ENCODE data around the gene EPB41L4A. TPM values are rescaled to one million over a fixed set of nuclear protein-coding genes. Genes with fewer than 3 reads are reported as not detected.
A peak's percentile ranks its signal among the peaks of the same experiment; 100 is the strongest.

Gene EPB41L4A
- total RNA-seq, 1 experiment from 2014 or later: 0.87 TPM

- Histone ChIP-seq H3K27me3 (ENCODE audit: control insufficient read depth, insufficient read depth, low read length) (no peaks in the 10 kb centered on the region), H3K9me3 (ENCODE audit: control insufficient read depth, insufficient read depth, low read depth, low read length) (no peaks in the 10 kb centered on the region), H3K36me3 (ENCODE audit: control insufficient read depth, insufficient read depth, low read length) (no peaks in the 10 kb centered on the region), H3K27ac (ENCODE audit: low read length) (no peak overlapping the region), H3K4me3 (ENCODE audit: low read depth in 2 of 2, low read length in 2 of 2) (no peak overlapping the region), H3K4me1 (ENCODE audit: control insufficient read depth, insufficient read depth, low read length) (no peaks in the 10 kb centered on the region)
- BruUV-seq (replicated peaks): no TSS peak
- TF ChIP-seq POLR2AphosphoS5 (IDR thresholded peaks at IDR 0.05; ENCODE audit: low read depth, low read length) (no peak), TCF7L2 (IDR thresholded peaks at IDR 0.05; ENCODE audit: low read depth, low read length) (no peak), SIN3A (IDR thresholded peaks at IDR 0.05; ENCODE audit: borderline replicate concordance, insufficient read depth, low read depth, low read length) (no peak)
- TF ChIP-seq, protein P1, sequence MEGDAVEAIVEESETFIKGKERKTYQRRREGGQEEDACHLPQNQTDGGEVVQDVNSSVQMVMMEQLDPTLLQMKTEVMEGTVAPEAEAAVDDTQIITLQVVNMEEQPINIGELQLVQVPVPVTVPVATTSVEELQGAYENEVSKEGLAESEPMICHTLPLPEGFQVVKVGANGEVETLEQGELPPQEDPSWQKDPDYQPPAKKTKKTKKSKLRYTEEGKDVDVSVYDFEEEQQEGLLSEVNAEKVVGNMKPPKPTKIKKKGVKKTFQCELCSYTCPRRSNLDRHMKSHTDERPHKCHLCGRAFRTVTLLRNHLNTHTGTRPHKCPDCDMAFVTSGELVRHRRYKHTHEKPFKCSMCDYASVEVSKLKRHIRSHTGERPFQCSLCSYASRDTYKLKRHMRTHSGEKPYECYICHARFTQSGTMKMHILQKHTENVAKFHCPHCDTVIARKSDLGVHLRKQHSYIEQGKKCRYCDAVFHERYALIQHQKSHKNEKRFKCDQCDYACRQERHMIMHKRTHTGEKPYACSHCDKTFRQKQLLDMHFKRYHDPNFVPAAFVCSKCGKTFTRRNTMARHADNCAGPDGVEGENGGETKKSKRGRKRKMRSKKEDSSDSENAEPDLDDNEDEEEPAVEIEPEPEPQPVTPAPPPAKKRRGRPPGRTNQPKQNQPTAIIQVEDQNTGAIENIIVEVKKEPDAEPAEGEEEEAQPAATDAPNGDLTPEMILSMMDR (IDR thresholded peaks at IDR 0.05): no peak
- TF ChIP-seq, protein P2, sequence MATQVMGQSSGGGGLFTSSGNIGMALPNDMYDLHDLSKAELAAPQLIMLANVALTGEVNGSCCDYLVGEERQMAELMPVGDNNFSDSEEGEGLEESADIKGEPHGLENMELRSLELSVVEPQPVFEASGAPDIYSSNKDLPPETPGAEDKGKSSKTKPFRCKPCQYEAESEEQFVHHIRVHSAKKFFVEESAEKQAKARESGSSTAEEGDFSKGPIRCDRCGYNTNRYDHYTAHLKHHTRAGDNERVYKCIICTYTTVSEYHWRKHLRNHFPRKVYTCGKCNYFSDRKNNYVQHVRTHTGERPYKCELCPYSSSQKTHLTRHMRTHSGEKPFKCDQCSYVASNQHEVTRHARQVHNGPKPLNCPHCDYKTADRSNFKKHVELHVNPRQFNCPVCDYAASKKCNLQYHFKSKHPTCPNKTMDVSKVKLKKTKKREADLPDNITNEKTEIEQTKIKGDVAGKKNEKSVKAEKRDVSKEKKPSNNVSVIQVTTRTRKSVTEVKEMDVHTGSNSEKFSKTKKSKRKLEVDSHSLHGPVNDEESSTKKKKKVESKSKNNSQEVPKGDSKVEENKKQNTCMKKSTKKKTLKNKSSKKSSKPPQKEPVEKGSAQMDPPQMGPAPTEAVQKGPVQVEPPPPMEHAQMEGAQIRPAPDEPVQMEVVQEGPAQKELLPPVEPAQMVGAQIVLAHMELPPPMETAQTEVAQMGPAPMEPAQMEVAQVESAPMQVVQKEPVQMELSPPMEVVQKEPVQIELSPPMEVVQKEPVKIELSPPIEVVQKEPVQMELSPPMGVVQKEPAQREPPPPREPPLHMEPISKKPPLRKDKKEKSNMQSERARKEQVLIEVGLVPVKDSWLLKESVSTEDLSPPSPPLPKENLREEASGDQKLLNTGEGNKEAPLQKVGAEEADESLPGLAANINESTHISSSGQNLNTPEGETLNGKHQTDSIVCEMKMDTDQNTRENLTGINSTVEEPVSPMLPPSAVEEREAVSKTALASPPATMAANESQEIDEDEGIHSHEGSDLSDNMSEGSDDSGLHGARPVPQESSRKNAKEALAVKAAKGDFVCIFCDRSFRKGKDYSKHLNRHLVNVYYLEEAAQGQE (IDR thresholded peaks at IDR 0.05; ENCODE audit: insufficient read depth in 1 of 2, low read depth in 2 of 2, low read length in 1 of 2): no peak
- intact Hi-C loops (cut with micrococcal nuclease; ENCODE audit: unreplicated experiment): no loop called here
- CTCF ChIA-PET: no interaction called here
- ATAC-seq: 0 out of 2 replicates have a peak, but pooled peaks have one; percentile 30
- POLR2A ChIA-PET: no interaction called here
- DNase-seq (ENCODE audit: low read depth, low spot score): no peak
- in situ Hi-C loops (cut with HindIII; ENCODE audit: low pct_unique_long_range_greater_than_20kb, low sequenced_read_pairs): no loop called here
Measured at GRCh38 chr5:112338681-112339337, 80.3 kb downstream of the EPB41L4A start.

DNA sequence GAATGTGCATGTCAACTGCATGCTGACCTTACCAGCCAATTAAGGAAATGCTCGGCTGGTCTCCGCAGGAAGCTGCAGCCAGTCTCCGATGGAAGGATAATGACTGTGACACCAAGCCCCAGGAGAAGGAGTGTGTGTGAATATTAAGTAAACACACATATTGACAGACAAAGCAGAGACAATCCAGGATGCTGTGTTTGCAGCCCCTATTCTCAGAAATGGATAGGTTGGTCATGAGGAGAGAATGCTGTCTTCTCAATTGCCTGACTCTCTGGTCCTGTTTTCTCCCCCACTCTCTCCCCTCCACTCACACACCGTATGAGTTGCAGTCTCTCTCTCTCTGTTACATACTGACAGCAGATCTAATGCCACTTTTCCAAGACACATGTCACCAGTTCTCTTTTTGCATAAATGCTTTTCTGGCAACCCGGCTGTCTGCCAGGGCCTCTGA lies 85.7 kb downstream of the EPB41L4A start:
- no peak overlapping the region for H3K27ac ChIP-seq (ENCODE audit: low read length)
- ChIA-PET POLR2A (interaction anchor here (0.6 kb wide), 1 partner anchor 164 kb away, joined by 4 read pairs; no protein-coding TSS in a partner anchor), CTCF (no interaction called here)
- H3K9me3 ChIP-seq (ENCODE audit: control insufficient read depth, insufficient read depth, low read depth, low read length): no peaks in the 10 kb centered on the region
- intact Hi-C loops (cut with micrococcal nuclease; ENCODE audit: unreplicated experiment) (no loop called here), in situ Hi-C loops (cut with HindIII; ENCODE audit: low pct_unique_long_range_greater_than_20kb, low sequenced_read_pairs) (no loop called here)
- DNase-seq (ENCODE audit: low read depth, low spot score) (no peak), ATAC-seq (no peak)
- no peak for TF ChIP-seq SIN3A (IDR thresholded peaks at IDR 0.05; ENCODE audit: borderline replicate concordance, insufficient read depth, low read depth, low read length)
- TF ChIP-seq, protein P2 (IDR thresholded peaks at IDR 0.05; ENCODE audit: insufficient read depth in 1 of 2, low read depth in 2 of 2, low read length in 1 of 2): no peak
- TF ChIP-seq TCF7L2 (IDR thresholded peaks at IDR 0.05; ENCODE audit: low read depth, low read length): no peak
- TF ChIP-seq, protein P1 (IDR thresholded peaks at IDR 0.05): no peak
- no peak for TF ChIP-seq POLR2AphosphoS5 (IDR thresholded peaks at IDR 0.05; ENCODE audit: low read depth, low read length)
- BruUV-seq (replicated peaks): no TSS peak
- no peaks in the 10 kb centered on the region for H3K36me3 ChIP-seq (ENCODE audit: control insufficient read depth, insufficient read depth, low read length)
- H3K4me1 ChIP-seq (ENCODE audit: control insufficient read depth, insufficient read depth, low read length): no peaks in the 10 kb centered on the region
- no peaks in the 10 kb centered on the region for H3K27me3 ChIP-seq (ENCODE audit: control insufficient read depth, insufficient read depth, low read length)
- H3K4me3 ChIP-seq (ENCODE audit: low read depth in 2 of 2, low read length in 2 of 2): no peak overlapping the region
